Liver (tissue), 9 donors: ENCODE measurements around the gene KRTAP10-5. TPM values are rescaled to one million over a fixed set of nuclear protein-coding genes. Genes with fewer than 3 reads are reported as not detected.

Experiments
- DNase-seq: peaks from one replicate; pipeline ENCODE4 v3.0.0-alpha.2; 2017; ENCODE audit warnings: low spot score
- H3K27ac ChIP-seq, 2 donors: one replicate each; pipeline ENCODE4 v1.7.0; 2013; ENCODE audit warnings: inconsistent platforms in 2 of 2, low read length in 2 of 2, control low read depth in 1 of 2, low read depth in 1 of 2, mild to moderate bottlenecking in 1 of 2
- H3K27me3 ChIP-seq, 4 donors: one replicate each; pipeline versions ENCODE4 v1.6.1 to v1.7.0; 2013; ENCODE audit warnings: low read length in 3 of 4, inconsistent platforms in 1 of 4, mild to moderate bottlenecking in 1 of 4, moderate library complexity in 1 of 4; ENCODE audit not compliant: control insufficient read depth in 4 of 4, insufficient read depth in 4 of 4
- H3K36me3 ChIP-seq, 4 donors: one replicate each; pipeline versions ENCODE4 v1.6.1 to v1.7.0; 2013; ENCODE audit warnings: low read length in 3 of 4, mild to moderate bottlenecking in 3 of 4, low read depth in 1 of 4, moderate library complexity in 1 of 4; ENCODE audit not compliant: control insufficient read depth in 4 of 4, insufficient read depth in 3 of 4
- H3K4me1 ChIP-seq, 4 donors: one replicate each; pipeline versions ENCODE4 v1.6.1 to v1.7.0; 2013; ENCODE audit warnings: low read length in 3 of 4, mild to moderate bottlenecking in 3 of 4, moderate library complexity in 1 of 4; ENCODE audit not compliant: control insufficient read depth in 4 of 4, insufficient read depth in 4 of 4
- H3K4me3 ChIP-seq, 3 donors: one replicate each; pipeline versions ENCODE4 v1.6.1 to v1.7.0; 2013; ENCODE audit warnings: low read length in 3 of 3, control low read depth in 1 of 3, low read depth in 1 of 3, mild to moderate bottlenecking in 1 of 3
- H3K9ac ChIP-seq, 2 donors: one replicate each; pipeline ENCODE4 v1.7.0; 2013; ENCODE audit warnings: low read length in 2 of 2, mild to moderate bottlenecking in 2 of 2, moderate library complexity in 2 of 2, control low read depth in 1 of 2, low read depth in 1 of 2
- H3K9me3 ChIP-seq, 4 donors: one replicate each; pipeline versions ENCODE4 v1.6.1 to v1.7.0; 2013; ENCODE audit warnings: low read length in 3 of 4; ENCODE audit not compliant: control insufficient read depth in 4 of 4
- ATF3 ChIP-seq: IDR thresholded peaks from 2 replicates; pipeline ENCODE4 v1.6.1; 2016; ENCODE audit warnings: antibody characterized with exemption
- CTCF ChIP-seq: fragments of 150-350 bp; IDR thresholded peaks from 2 replicates; pipeline ENCODE4 v1.5.1; 2017; ENCODE audit warnings: improper control_type of control experiment, low read depth, low read length; ENCODE audit not compliant: missing input control
- EGR1 ChIP-seq, 2 donors: IDR thresholded peaks; 2 replicates each; pipeline ENCODE4 v1.6.1; 2016 to 2018; ENCODE audit warnings: antibody characterized with exemption in 2 of 2, low read depth in 2 of 2
- FOXA1 ChIP-seq: IDR thresholded peaks from 2 replicates; pipeline ENCODE4 v1.6.1; 2016; ENCODE audit warnings: antibody characterized with exemption
- FOXA2 ChIP-seq: IDR thresholded peaks from 2 replicates; pipeline ENCODE4 v1.6.1; 2016; ENCODE audit warnings: antibody characterized with exemption
- HNF4A ChIP-seq, 2 donors: conservative IDR thresholded peaks; 2 replicates each; pipeline ENCODE4 v1.6.1; 2016; ENCODE audit warnings: antibody characterized with exemption in 2 of 2, mild to moderate bottlenecking in 2 of 2
- JUND ChIP-seq, 2 donors: IDR thresholded peaks; 2 replicates each; pipeline ENCODE4 v1.6.1; 2016; ENCODE audit warnings: antibody characterized with exemption in 2 of 2
- MAX ChIP-seq: IDR thresholded peaks from 2 replicates; pipeline ENCODE4 v1.6.1; 2016; ENCODE audit warnings: antibody characterized with exemption
- RAD21 ChIP-seq, 2 donors: IDR thresholded peaks; 2 replicates each; pipeline ENCODE4 v1.6.1; 2016; ENCODE audit warnings: antibody characterized with exemption in 2 of 2, mild to moderate bottlenecking in 2 of 2
- SP1 ChIP-seq: IDR thresholded peaks from 2 replicates; pipeline ENCODE4 v1.6.1; 2018; ENCODE audit warnings: antibody characterized with exemption, mild to moderate bottlenecking
- ZBTB33 ChIP-seq: IDR thresholded peaks from 2 replicates; pipeline ENCODE4 v1.6.1; 2016; ENCODE audit warnings: antibody characterized with exemption
- WGBS: extraction: QIAGEN DNeasy Blood & Tissue Kit; methylation state at CpG from one replicate; pipeline ENCODE4 v1.1.7; 2013; 5-methylcytosine and 5-hydroxymethylcytosine counted together
- polyA plus RNA-seq, 2 donors: library from polyadenylated mRNA; stranded (reverse) in 1 of 2; unstranded in 1 of 2; fragments of 200-250 nt in 1 of 2; fragments of >200 nt in 1 of 2; fragmentation: Nextera tagmentation in 1 of 2; extraction: Ambion mirVana in 1 of 2; gene quantifications; one replicate each; pipeline versions ENCODE4 v1.2.1 to v1.2.3, GENCODE V29; 2013 to 2015
- total RNA-seq, 2 donors: library from RNA; depleted of rRNA; stranded (reverse); fragments of >200 nt; gene quantifications; one replicate each; pipeline ENCODE4 v1.2.3, GENCODE V29; 2014
- donor health status: healthy.
- donor health status: healthy.
- donor health status: healthy.
- donor health status: healthy.
- donor health status: healthy.

The KRTAP10-5 gene
- total and polyA plus RNA-seq, 4 donors: not detected

GRCh38 chr21:44615911-44616590 is 35.6 kb upstream of the KRTAP10-5 start:
- H3K27me3 ChIP-seq: no peaks in the 10 kb centered on the region

GRCh38 chr21:44615466-44615865 is 35.1 kb upstream of the KRTAP10-5 start:
- Histone ChIP-seq H3K27me3 (no peaks in the 10 kb centered on the region), H3K9ac (no peak overlapping the region), H3K4me3 (no peak overlapping the region), H3K27ac (no peak overlapping the region), H3K4me1 (no peaks in the 10 kb centered on the region), H3K36me3 (no peaks in the 10 kb centered on the region), H3K9me3 (peaks cover 0 to 5% (median under 1%) of the 10 kb centered on the region in 4 donors)
- DNase-seq: no peak
- 75% methylated on average over 8 of the region's 8 CpGs for WGBS
- no peak for TF ChIP-seq ZBTB33
- TF ChIP-seq MAX: no peak
- no peak for TF ChIP-seq ATF3
- TF ChIP-seq HNF4A (conservative IDR thresholded peaks at IDR 0.05): no peak
- TF ChIP-seq CTCF: no peak
- no peak for TF ChIP-seq EGR1 (IDR thresholded peaks at IDR 0.05; ENCODE audit: low read depth in 2 of 2)

More at GRCh38 chr21:44615911-44616590, 35.6 kb upstream of the KRTAP10-5 start:
- Histone ChIP-seq H3K9me3 (peaks cover 0 to 3% (median under 1%) of the 10 kb centered on the region in 4 donors), H3K9ac (no peak overlapping the region), H3K27ac (no peak overlapping the region), H3K4me1 (no peaks in the 10 kb centered on the region), H3K4me3 (no peak overlapping the region), H3K36me3 (no peaks in the 10 kb centered on the region)
- peak; percentile 25 for DNase-seq
- TF ChIP-seq MAX: no peak
- TF ChIP-seq ZBTB33: no peak
- no peak for TF ChIP-seq JUND (IDR thresholded peaks at IDR 0.05)
- TF ChIP-seq CTCF: no peak
- no peak for TF ChIP-seq ATF3
- TF ChIP-seq FOXA2: no peak
- no peak for TF ChIP-seq FOXA1
- TF ChIP-seq RAD21 (IDR thresholded peaks at IDR 0.05): no peak
- no peak for TF ChIP-seq SP1
- WGBS: 81% methylated on average over 17 of the region's 17 CpGs
